HG03378 (cell line): Measurements from ENCODE around the gene CLEC16A.

Experiments
- ATAC-seq: cut with Tn5 transposase; IDR thresholded peaks from one replicate; pipeline ENCODE4 v1.9.1; 2021; ENCODE audit warnings: mild to moderate bottlenecking, moderate library complexity; ENCODE audit not compliant: unreplicated experiment

The CLEC16A gene

GRCh38 chr16:11010575-11011221, 66.3 kb downstream of the CLEC16A start:
- no peak for ATAC-seq

GRCh38 chr16:11011326-11011725, 67.0 kb downstream of the CLEC16A start:
- ATAC-seq, result no peak

- no peak for ATAC-seq
Measured at GRCh38 chr16:11012841-11013240, 68.5 kb downstream of the CLEC16A start.

GRCh38 chr16:11014136-11014535, 69.8 kb downstream of the CLEC16A start:
- no peak for ATAC-seq

- ATAC-seq, result no peak
Measured at GRCh38 chr16:11015076-11015475, 70.7 kb downstream of the CLEC16A start.

- no peak for ATAC-seq
Measured at GRCh38 chr16:11015607-11016006, 71.2 kb downstream of the CLEC16A start.

- ATAC-seq, result no peak
Measured at GRCh38 chr16:11016524-11016988, 72.2 kb downstream of the CLEC16A start.

- ATAC-seq, result no peak
Measured at GRCh38 chr16:11016993-11017392, 72.6 kb downstream of the CLEC16A start.

GRCh38 chr16:11017499-11017898, 73.1 kb downstream of the CLEC16A start:
- no peak for ATAC-seq

- no peak for ATAC-seq
Measured at GRCh38 chr16:11020388-11020787, 76.0 kb downstream of the CLEC16A start.

GRCh38 chr16:11020792-11021551, 76.6 kb downstream of the CLEC16A start:
- ATAC-seq, result no peak

GRCh38 chr16:11022002-11022401, 77.6 kb downstream of the CLEC16A start:
- no peak for ATAC-seq

GRCh38 chr16:11023262-11024039, 79.1 kb downstream of the CLEC16A start:
- no peak for ATAC-seq

- ATAC-seq, result peak; percentile 25
Measured at GRCh38 chr16:11024333-11025053, 80.1 kb downstream of the CLEC16A start.

GRCh38 chr16:11025120-11025531, 80.8 kb downstream of the CLEC16A start:
- ATAC-seq, result peak; percentile 63

- no peak for ATAC-seq
Measured at GRCh38 chr16:11029948-11030347, 85.6 kb downstream of the CLEC16A start.

- no peak for ATAC-seq
Measured at GRCh38 chr16:11030990-11031510, 86.7 kb downstream of the CLEC16A start.

GRCh38 chr16:11032000-11032921, 87.9 kb downstream of the CLEC16A start:
- ATAC-seq, result no peak

GRCh38 chr16:11032922-11033291, 88.5 kb downstream of the CLEC16A start:
- ATAC-seq, result no peak
